Upper lobe of right lung (tissue), 1 donor: Measurements from ENCODE around the gene RS1. TPM values are rescaled to one million over a fixed set of nuclear protein-coding genes. Genes with fewer than 3 reads are reported as not detected.

Experiments used
- ATAC-seq: fragments of 200-7000 bp; cut with Tn5 transposase; one replicate; pipeline ENCODE4 v1.9.1; 2020; ENCODE audit warnings: mild to moderate bottlenecking, moderate library complexity
- DNase-seq: peaks from one replicate; pipeline ENCODE4 v3.0.0-alpha.2; 2020
- H3K27ac ChIP-seq: fragments of 200-600 bp; one replicate; pipeline ENCODE4 v1.8.0; 2022
- H3K27me3 ChIP-seq: fragments of 200-600 bp; one replicate; pipeline ENCODE4 v1.8.0; 2022; ENCODE audit warnings: mild to moderate bottlenecking
- H3K36me3 ChIP-seq: fragments of 200-600 bp; one replicate; pipeline ENCODE4 v1.8.0; 2022
- H3K4me1 ChIP-seq: fragments of 200-600 bp; one replicate; pipeline ENCODE4 v1.8.0; 2022
- H3K4me3 ChIP-seq: fragments of 200-600 bp; one replicate; pipeline ENCODE4 v1.8.0; 2022; ENCODE audit warnings: mild to moderate bottlenecking
- H3K9me3 ChIP-seq: fragments of 200-600 bp; one replicate; pipeline ENCODE4 v1.8.0; 2022
- intact Hi-C: fragments of 100-400 bp; cut with DNase I; formaldehyde crosslinking; loops from one replicate; pipeline ENCODE4 v1.11.0; 2022
- total RNA-seq: library from RNA; stranded (reverse); fragmentation: NEBNext Ultra II Directional; extraction: Animal tissue kit (Norgen Biotek cat#: 25700); gene quantifications from one replicate; pipeline ENCODE4 v1.2.1, GENCODE V29; 2021
- TF ChIP-seq, protein P1 (sequence below): fragments of 200-600 bp; IDR thresholded peaks from one replicate; pipeline ENCODE4 v1.8.0; 2022; ENCODE audit warnings: antibody characterized with exemption
- donor health status: DM: no; HTN: yes; CAD: no; lungs with severe emphysema.

Gene RS1
- total RNA-seq, 1 donor from 2014 or later, result 4.7 TPM

DNA sequence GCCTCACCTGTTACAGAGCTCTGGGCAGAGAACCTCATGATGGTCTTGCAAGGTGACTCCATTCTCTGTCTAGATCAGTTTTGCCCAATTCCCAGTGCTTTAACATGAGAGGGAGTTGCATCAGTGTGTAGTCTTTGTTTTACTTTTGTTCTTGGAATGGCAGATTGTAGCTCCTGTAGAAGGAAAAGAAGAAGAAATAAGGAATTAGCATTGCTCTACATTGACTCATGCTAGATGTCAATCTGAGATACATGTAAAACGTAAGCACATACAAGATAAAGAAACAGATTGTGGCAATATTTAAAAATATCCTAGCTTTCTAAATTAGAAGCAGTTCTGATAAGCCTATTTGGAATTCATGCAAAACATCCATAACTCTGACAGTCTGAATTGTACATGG is 19.5 kb upstream of the RS1 start:
- Histone ChIP-seq H3K27me3 (no peaks in the 10 kb centered on the region), H3K36me3 (no peaks in the 10 kb centered on the region), H3K9me3 (no peaks in the 10 kb centered on the region), H3K4me1 (no peaks in the 10 kb centered on the region), H3K27ac (no peak overlapping the region), H3K4me3 (no peak overlapping the region)
- intact Hi-C loops, result no loop called here
- no peak for DNase-seq
- no peak for ATAC-seq
- TF ChIP-seq, protein P1, sequence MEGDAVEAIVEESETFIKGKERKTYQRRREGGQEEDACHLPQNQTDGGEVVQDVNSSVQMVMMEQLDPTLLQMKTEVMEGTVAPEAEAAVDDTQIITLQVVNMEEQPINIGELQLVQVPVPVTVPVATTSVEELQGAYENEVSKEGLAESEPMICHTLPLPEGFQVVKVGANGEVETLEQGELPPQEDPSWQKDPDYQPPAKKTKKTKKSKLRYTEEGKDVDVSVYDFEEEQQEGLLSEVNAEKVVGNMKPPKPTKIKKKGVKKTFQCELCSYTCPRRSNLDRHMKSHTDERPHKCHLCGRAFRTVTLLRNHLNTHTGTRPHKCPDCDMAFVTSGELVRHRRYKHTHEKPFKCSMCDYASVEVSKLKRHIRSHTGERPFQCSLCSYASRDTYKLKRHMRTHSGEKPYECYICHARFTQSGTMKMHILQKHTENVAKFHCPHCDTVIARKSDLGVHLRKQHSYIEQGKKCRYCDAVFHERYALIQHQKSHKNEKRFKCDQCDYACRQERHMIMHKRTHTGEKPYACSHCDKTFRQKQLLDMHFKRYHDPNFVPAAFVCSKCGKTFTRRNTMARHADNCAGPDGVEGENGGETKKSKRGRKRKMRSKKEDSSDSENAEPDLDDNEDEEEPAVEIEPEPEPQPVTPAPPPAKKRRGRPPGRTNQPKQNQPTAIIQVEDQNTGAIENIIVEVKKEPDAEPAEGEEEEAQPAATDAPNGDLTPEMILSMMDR, result no peak

GRCh38 chrX:18687856-18688495 is 16.1 kb upstream of the RS1 start:
- Histone ChIP-seq H3K4me1 (no peaks in the 10 kb centered on the region), H3K27me3 (no peaks in the 10 kb centered on the region), H3K36me3 (no peaks in the 10 kb centered on the region), H3K27ac (no peak overlapping the region), H3K9me3 (no peaks in the 10 kb centered on the region), H3K4me3 (no peak overlapping the region)
- ATAC-seq, result no peak
- intact Hi-C loops, result no loop called here
- DNase-seq, result no peak
- TF ChIP-seq, protein P1, result no peak

DNA sequence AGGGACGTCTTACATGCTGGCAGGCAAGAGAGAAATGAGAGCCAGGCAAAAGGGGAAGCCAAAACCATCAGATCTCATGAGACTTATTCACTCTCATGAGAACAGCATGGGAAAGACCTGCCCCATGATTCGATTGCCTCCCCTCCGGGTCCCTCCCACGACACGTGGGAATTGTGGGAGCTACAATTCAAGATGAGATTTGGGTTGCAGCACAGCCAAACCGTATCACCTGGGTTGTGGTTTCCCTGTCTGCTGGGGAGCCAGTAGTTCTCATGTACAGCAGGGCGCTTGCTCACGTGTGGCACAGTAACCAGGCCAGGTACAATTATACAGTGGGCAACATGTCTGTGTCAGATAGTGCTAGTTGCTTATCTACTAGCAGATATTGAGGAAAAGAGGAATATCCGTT is 11.1 kb upstream of the RS1 start:
- Histone ChIP-seq H3K27ac (no peak overlapping the region), H3K27me3 (no peaks in the 10 kb centered on the region), H3K4me3 (no peak overlapping the region), H3K36me3 (no peaks in the 10 kb centered on the region), H3K4me1 (no peaks in the 10 kb centered on the region), H3K9me3 (no peaks in the 10 kb centered on the region)
- TF ChIP-seq, protein P1, result no peak
- no peak for DNase-seq
- ATAC-seq, result no peak
- intact Hi-C loops, result no loop called here

GRCh38 chrX:18681996-18682395 is 10.1 kb upstream of the RS1 start:
- Histone ChIP-seq H3K27me3 (no peaks in the 10 kb centered on the region), H3K4me1 (no peaks in the 10 kb centered on the region), H3K9me3 (no peaks in the 10 kb centered on the region), H3K27ac (no peak overlapping the region), H3K4me3 (no peak overlapping the region), H3K36me3 (no peaks in the 10 kb centered on the region)
- DNase-seq, result no peak
- ATAC-seq, result no peak
- intact Hi-C loops, result no loop called here
- TF ChIP-seq, protein P1, result no peak

GRCh38 chrX:18677161-18677869 is 5.4 kb upstream of the RS1 start:
- H3K36me3 ChIP-seq, result no peaks in the 10 kb centered on the region
- no peaks in the 10 kb centered on the region for H3K27me3 ChIP-seq
- intact Hi-C loops, result no loop called here
- H3K9me3 ChIP-seq, result no peaks in the 10 kb centered on the region
- DNase-seq (no peak), ATAC-seq (no peak)
- no peaks in the 10 kb centered on the region for H3K4me1 ChIP-seq
- no peak overlapping the region for H3K4me3 ChIP-seq
- H3K27ac ChIP-seq, result no peak overlapping the region
- TF ChIP-seq, protein P1, result no peak
